Thymus (tissue), 11 donors: ENCODE measurements around the gene MSN. TPM values are rescaled to one million over a fixed set of nuclear protein-coding genes. Genes with fewer than 3 reads are reported as not detected.

Experiments used
- DNase-seq, 9 donors: peaks; one replicate each; pipeline ENCODE4 v3.0.0-alpha.2; 2013; ENCODE audit warnings: low spot score in 9 of 9, low read depth in 6 of 9, missing footprints in 1 of 9
- H3K27ac ChIP-seq, 2 donors: one replicate each; pipeline ENCODE4 v1.5.1; 2013; ENCODE audit warnings: control low read depth in 1 of 2, low read depth in 1 of 2, low read length in 1 of 2, mild to moderate bottlenecking in 1 of 2, moderate library complexity in 1 of 2
- H3K27me3 ChIP-seq, 2 donors: one replicate each; pipeline ENCODE4 v1.5.1; 2013; ENCODE audit warnings: low read length in 1 of 2; ENCODE audit not compliant: control insufficient read depth in 2 of 2, insufficient read depth in 1 of 2
- H3K36me3 ChIP-seq, 2 donors: one replicate each; pipeline ENCODE4 v1.5.1; 2013; ENCODE audit warnings: low read length in 1 of 2, mild to moderate bottlenecking in 1 of 2, moderate library complexity in 1 of 2; ENCODE audit not compliant: control insufficient read depth in 2 of 2, insufficient read depth in 2 of 2
- H3K4me1 ChIP-seq, 2 donors: one replicate each; pipeline ENCODE4 v1.5.1; 2013; ENCODE audit warnings: low read length in 2 of 2; ENCODE audit not compliant: control insufficient read depth in 2 of 2, insufficient read depth in 2 of 2
- H3K4me3 ChIP-seq, 2 donors: one replicate each; pipeline ENCODE4 v1.5.1; 2013; ENCODE audit warnings: low read length in 2 of 2, control low read depth in 1 of 2, mild to moderate bottlenecking in 1 of 2
- H3K9me3 ChIP-seq, 2 donors: one replicate each; pipeline ENCODE4 v1.5.1; 2013; ENCODE audit warnings: low read length in 1 of 2, mild to moderate bottlenecking in 1 of 2; ENCODE audit not compliant: control insufficient read depth in 2 of 2, insufficient read depth in 1 of 2
- WGBS: extraction: QIAGEN DNeasy Blood & Tissue Kit; methylation state at CpG from one replicate; pipeline ENCODE4 v1.1.7; 2013; 5-methylcytosine and 5-hydroxymethylcytosine counted together
- polyA plus RNA-seq: library from polyadenylated mRNA; stranded (reverse); fragments of 200-250 nt; gene quantifications from one replicate; pipeline ENCODE4 v1.2.3, GENCODE V29; 2013
- total RNA-seq: library from RNA; stranded (reverse); fragments of 120-200 nt; gene quantifications from one replicate; pipeline ENCODE4 v1.2.4, GENCODE V29; 2013
- donor health status: healthy.

The MSN gene
- total and polyA plus RNA-seq, 2 donors, result 160 to 161 TPM

DNA sequence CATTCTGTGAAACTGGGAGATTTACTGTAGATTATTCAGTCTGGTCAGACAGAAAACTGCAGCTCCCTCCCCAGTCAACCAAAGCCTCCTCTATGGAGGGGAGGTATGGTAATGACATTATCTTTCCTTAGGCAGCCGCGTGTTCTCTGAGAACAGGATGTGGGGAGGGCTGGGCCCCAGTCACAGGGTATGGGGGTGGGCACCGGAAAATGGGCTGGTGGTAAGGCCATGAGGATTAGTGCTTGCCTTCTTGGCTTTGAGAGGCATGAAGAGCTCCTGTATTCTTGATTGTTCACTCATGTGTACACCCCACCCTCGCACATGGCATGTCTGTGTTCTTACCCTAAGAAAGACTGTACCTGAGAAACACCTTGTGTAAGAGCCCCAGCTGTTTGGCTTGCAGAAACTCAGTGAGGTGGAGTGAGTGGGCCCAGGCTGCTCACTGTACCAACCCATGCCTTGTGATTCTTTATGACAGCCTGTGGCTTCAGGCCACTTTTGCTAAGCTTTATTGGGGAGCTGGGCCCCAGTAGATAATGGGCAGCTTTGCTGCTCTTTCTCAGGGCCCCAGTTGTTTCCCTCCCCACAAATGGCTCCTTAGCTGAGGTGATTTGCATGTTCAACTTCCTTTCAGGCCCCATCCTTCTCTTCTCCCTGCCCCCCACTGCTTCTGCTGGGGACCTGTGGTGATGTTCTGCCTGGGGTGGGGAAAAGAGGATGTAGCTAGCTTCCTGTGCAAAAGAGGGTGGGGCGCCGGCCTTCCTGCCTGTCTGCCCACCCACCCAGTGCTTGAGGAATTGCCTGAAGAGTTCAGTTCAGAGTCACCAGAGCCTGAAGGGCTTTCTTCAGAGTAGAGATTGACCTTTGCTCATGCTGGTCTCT is 30.7 kb downstream of the MSN start:
- peaks cover 11 to 56% of the 10 kb centered on the region in 2 donors for H3K4me1 ChIP-seq
- H3K4me3 ChIP-seq, result peak overlapping the region in 1 of 2 donors; percentile 0
- DNase-seq, result peak in 8 of 9 donors; percentile 32 to 87 (median 62)
- no peaks in the 10 kb centered on the region for H3K9me3 ChIP-seq
- peaks cover 0 to 8% of the 10 kb centered on the region in 2 donors for H3K36me3 ChIP-seq
- no peaks in the 10 kb centered on the region for H3K27me3 ChIP-seq
- 5% methylated on average over 6 of the region's 6 CpGs for WGBS
- peak overlapping the region; percentile 84 to 93 for H3K27ac ChIP-seq

DNA sequence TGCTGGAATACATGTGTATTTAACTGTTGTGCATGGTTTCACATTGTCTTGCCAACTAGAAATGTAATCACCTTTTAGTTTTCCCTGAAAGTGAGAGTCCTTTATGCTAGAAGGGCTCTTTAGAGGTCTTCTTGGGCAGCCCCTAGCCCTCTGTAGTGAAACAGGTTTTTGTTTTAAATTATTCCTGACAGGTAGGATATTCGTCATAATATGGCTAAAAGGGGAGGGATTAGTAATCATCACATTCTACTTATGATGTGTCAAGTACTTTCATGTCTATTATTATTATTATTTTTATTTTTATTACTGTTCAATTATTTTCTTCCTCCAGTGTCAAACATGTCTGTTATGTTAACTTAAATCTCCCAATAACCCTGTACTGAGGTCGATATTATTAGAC is 35.5 kb downstream of the MSN start:
- H3K4me1 ChIP-seq, result peaks cover 3 to 49% of the 10 kb centered on the region in 2 donors
- no peak overlapping the region for H3K4me3 ChIP-seq
- WGBS, result 72% methylated on average over 2 of the region's 2 CpGs
- DNase-seq, result no peak
- H3K36me3 ChIP-seq, result peaks cover 0 to 8% of the 10 kb centered on the region in 2 donors
- H3K27ac ChIP-seq, result peak overlapping the region in 1 of 2 donors; percentile 7
- no peaks in the 10 kb centered on the region for H3K27me3 ChIP-seq
- no peaks in the 10 kb centered on the region for H3K9me3 ChIP-seq

GRCh38 chrX:65705439-65705838 is 38.0 kb downstream of the MSN start:
- Histone ChIP-seq H3K36me3 (peaks cover 0 to 13% of the 10 kb centered on the region in 2 donors), H3K4me1 (peaks cover 0 to 33% of the 10 kb centered on the region in 2 donors), H3K4me3 (no peak overlapping the region), H3K27me3 (no peaks in the 10 kb centered on the region), H3K9me3 (no peaks in the 10 kb centered on the region), H3K27ac (peak overlapping the region in 1 of 2 donors; percentile 33)
- no peak for DNase-seq
- WGBS, result 80% methylated on average over 5 of the region's 5 CpGs

DNA sequence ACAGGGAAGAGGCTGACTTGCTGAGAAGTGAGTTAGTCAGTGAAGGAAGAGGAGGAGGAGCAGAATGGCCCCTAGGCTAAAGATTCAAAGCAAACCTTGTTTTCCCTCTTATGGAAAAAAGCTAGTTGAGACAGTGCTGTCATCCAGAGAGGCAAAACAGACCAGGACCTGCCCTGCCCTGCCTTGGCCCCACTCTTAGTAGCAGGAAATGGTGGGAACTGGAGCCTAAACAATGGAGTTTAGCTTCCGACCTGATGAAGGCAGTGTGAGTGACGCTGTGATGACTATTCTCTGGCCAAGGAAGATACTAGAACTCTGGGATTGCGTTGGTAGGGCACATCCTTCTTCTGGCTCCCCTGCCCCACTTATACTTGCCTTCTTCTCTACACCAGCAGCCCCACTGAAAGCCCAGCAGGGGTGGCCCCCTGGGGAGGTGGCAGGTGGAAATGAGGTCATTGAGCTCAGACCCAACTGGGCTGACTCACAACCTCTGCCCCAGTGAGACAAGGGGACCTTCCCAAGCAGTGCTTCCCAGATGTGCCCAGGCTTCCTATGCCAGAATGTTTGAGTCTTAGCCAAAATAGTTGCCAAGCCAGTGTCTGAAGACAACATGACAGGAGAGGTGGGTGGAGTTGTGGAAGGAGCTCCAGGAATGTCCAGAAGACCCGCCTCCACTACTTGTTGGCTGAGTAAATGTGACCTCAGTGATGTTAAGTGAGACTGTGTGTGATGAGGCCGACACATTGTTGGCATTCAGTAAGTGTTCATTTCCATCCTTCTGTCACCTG is 38.8 kb downstream of the MSN start:
- no peaks in the 10 kb centered on the region for H3K27me3 ChIP-seq
- no peak overlapping the region for H3K4me3 ChIP-seq
- peaks cover 0 to 10% of the 10 kb centered on the region in 2 donors for H3K36me3 ChIP-seq
- H3K27ac ChIP-seq, result peak overlapping the region in 1 of 2 donors; percentile 37
- DNase-seq, result no peak
- peaks cover 0 to 30% of the 10 kb centered on the region in 2 donors for H3K4me1 ChIP-seq
- 76% methylated on average over 5 of the region's 5 CpGs for WGBS
- H3K9me3 ChIP-seq, result no peaks in the 10 kb centered on the region

GRCh38 chrX:65707151-65707550 is 39.7 kb downstream of the MSN start:
- Histone ChIP-seq H3K4me1 (peaks cover 0 to 27% of the 10 kb centered on the region in 2 donors), H3K4me3 (no peak overlapping the region), H3K9me3 (no peaks in the 10 kb centered on the region), H3K27ac (peak overlapping the region in 1 of 2 donors; percentile 71), H3K36me3 (peaks cover 0 to 4% of the 10 kb centered on the region in 2 donors), H3K27me3 (no peaks in the 10 kb centered on the region)
- no peak for DNase-seq
- 87% methylated on average over 2 of the region's 2 CpGs for WGBS

DNA sequence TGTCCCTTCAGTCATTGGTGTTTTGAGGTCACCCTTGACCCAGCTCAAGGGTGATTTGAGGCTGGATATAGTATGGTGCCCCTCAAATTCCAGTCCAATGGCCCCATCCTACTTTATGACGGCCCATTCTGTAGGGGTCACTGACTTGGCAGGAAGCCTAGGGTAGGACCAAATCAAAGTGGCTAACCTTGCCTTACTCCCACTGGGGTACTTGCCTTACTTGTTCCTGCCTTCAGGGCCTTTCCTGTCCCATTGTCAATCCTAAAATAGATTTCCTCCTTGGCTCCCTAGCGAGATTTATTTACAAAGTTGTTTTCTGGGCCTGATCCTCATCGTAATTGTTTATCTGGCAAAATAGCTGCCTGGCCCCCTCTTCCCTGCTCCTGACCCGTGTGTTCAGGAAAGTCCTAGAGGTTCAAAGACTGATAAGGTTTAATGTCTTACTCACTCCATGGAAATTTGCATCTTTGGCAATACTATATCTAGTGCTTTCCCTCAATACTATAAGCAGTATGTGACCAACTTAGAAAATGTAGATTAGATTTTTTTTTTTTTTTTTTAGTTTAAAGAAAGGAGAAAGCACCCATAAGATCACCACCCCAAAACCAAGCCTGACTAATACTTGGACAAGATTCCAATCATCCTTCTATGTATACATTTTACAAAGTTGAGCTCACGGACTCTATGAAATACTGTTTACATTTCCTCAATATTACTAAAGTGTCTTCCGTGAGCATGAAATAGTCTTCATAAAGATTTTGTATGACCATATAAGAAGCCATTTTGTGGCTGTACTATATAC is 44.8 kb downstream of the MSN start:
- Histone ChIP-seq H3K36me3 (peaks cover 2 to 12% of the 10 kb centered on the region in 2 donors), H3K9me3 (no peaks in the 10 kb centered on the region), H3K4me1 (no peaks in the 10 kb centered on the region), H3K27me3 (no peaks in the 10 kb centered on the region), H3K4me3 (no peak overlapping the region), H3K27ac (no peak overlapping the region)
- DNase-seq, result no peak
- WGBS, result 97% methylated on average over 6 of the region's 6 CpGs

DNA sequence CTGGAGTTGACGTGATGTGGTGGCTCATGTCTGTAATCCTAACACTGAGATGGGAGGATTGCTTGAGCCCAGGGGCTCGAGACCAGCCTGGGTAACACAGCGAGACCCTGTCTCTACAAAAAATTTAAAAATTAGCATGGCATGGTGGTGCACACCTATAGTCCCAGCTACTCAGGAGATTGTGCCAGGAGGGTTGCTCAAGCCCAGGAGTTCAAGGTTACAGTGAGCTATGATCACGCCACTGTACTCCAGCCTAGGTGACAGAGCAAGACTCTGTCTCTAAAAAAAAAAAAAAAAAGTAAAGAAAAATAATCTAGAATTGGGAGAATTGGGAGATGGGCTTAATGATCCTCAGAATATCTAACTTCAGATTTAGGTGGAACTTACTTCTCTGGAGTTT is 51.1 kb downstream of the MSN start:
- no peak overlapping the region for H3K27ac ChIP-seq

GRCh38 chrX:65720381-65720964 is 53.0 kb downstream of the MSN start:
- WGBS, result 94% methylated on average over 2 of the region's 2 CpGs
- DNase-seq, result no peak
- Histone ChIP-seq H3K27ac (no peak overlapping the region), H3K4me3 (no peak overlapping the region), H3K36me3 (peaks cover 11 to 18% of the 10 kb centered on the region in 2 donors), H3K4me1 (peaks cover 3 to 6% of the 10 kb centered on the region in 2 donors), H3K27me3 (no peaks in the 10 kb centered on the region), H3K9me3 (no peaks in the 10 kb centered on the region)

More for the DNA sequence above, 51.1 kb downstream of the MSN start:
- Histone ChIP-seq H3K36me3 (peaks cover 11 to 18% of the 10 kb centered on the region in 2 donors), H3K27me3 (no peaks in the 10 kb centered on the region), H3K4me1 (peaks cover 3% of the 10 kb centered on the region in 2 donors), H3K4me3 (no peak overlapping the region), H3K9me3 (no peaks in the 10 kb centered on the region)
- no peak for DNase-seq
- WGBS, result 98% methylated on average over 4 of the region's 4 CpGs
